GM19452 (cell line): Measurements from ENCODE around the gene SERTAD2.

Experiments used
- ATAC-seq: cut with Tn5 transposase; IDR thresholded peaks from one replicate; pipeline ENCODE4 v1.9.1; 2021; ENCODE audit not compliant: unreplicated experiment

SERTAD2 gene

GRCh38 chr2:64649626-64650025 lies 4.1 kb downstream of the SERTAD2 start:
- ATAC-seq = no peak

GRCh38 chr2:64649013-64649484 lies 4.7 kb downstream of the SERTAD2 start:
- no peak for ATAC-seq

GRCh38 chr2:64646007-64646880 lies 7.5 kb downstream of the SERTAD2 start:
- ATAC-seq = no peak

- ATAC-seq = peak; percentile 47
Observed at GRCh38 chr2:64644458-64645382, 9.0 kb downstream of the SERTAD2 start.

DNA sequence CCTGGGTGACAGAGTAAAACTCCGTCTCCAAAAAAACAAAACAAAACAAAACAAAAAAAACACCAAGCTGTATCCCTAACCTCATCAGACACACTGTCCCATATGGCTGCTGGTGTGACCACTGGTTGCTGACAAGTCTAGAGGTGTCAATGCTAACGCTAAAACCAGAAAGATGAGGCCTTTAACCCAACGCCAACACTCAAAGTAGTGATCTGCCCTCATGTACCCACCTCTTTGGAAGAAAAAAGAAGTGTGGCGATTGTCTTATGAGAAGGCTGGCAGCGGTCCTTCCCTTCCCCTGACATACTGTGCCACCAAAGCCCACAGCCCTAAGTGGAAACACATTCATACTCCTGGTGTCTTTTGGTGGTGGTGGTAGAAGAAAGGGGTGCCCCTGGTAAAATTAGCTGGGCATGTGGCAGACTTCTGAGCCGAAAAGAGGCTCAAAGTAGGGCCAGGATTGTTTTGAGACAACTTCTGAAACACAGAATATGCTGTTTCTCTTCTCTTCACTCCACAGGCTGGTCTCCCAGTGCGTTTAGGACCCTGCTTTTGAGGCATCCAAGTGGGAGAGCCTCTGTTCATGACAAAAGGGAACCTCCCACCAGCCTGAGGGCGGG lies 9.8 kb downstream of the SERTAD2 start:
- no peak for ATAC-seq

- ATAC-seq = no peak
Observed at GRCh38 chr2:64641599-64641998, 12.1 kb downstream of the SERTAD2 start.

- ATAC-seq = no peak
Observed at GRCh38 chr2:64640153-64641044, 13.3 kb downstream of the SERTAD2 start.

GRCh38 chr2:64639691-64640090 lies 14.0 kb downstream of the SERTAD2 start:
- no peak for ATAC-seq

DNA sequence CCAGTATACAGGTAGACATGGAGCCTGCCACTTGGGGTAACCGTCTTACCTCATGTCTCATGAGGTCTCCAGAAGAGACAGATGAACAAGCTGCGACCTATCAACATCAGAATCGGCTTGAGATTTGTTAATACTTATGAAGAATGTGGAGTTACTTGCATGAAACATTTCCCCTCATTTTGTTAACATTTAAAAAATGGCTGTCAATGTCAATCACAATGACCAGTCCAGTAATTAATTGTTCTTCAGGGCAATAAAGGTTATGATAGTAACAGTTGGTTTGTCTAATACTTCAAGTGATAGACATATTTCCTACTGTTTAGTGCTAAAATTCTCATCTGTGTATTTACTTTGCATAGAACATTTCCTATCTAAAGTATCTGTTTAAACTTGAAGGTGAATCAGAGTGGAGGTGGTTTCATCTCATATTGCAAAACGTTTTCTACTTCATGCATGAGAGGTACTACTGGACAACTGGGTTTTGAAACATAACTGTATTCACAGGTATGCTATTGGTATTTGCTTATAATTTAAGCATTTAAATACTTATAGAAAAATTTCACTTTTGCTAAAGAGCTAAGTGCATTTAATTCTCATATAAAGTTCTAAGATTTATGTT lies 15.1 kb downstream of the SERTAD2 start:
- no peak for ATAC-seq

DNA sequence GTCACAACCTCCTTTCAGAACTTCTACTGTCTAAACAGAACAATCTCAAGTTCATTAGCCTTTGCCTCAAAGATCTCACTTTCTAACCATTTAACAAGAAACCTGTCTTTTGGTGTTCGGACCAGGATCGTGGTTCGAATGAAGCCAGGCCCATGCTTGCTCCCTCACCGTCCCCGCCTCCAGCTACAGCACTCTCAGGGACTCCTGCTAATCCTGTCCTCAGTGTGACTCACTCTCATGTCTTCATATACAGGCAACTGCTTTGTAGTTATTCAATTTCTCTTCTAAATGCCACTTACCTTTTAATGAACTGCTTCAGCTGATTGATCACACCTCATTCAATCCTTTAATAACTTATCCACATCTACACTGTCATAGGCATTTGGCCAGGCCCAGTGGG lies 15.8 kb downstream of the SERTAD2 start:
- ATAC-seq = no peak

DNA sequence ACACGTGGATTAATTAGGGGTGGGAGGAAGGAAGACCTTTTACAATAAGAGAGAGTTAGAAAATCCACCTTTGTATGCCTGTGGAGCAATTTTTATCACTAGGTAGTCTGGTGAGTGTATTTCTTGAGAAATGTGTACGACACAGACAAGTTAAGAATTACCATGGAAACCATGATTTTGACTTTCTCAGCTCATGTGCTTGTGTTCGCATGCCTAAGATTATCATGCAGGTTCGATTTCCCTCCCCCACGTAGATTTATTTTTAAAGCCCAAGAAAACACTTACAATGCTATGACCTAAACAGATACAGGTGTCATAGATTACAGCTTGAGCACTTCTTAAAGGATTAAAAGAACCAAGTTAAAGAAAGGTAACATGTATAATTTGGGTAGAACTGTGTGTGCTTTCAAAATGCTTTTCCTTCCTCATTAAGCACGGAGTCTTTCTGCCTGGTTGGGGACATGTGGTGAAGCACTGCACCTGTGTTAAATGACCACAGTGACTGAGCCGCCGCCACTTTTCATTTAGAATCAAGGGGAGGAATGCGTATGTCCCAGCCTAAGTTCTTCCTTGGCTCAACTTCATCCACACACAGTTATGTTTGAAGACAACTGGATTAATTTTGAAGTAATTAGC lies 16.6 kb downstream of the SERTAD2 start:
- ATAC-seq = peak; percentile 51

DNA sequence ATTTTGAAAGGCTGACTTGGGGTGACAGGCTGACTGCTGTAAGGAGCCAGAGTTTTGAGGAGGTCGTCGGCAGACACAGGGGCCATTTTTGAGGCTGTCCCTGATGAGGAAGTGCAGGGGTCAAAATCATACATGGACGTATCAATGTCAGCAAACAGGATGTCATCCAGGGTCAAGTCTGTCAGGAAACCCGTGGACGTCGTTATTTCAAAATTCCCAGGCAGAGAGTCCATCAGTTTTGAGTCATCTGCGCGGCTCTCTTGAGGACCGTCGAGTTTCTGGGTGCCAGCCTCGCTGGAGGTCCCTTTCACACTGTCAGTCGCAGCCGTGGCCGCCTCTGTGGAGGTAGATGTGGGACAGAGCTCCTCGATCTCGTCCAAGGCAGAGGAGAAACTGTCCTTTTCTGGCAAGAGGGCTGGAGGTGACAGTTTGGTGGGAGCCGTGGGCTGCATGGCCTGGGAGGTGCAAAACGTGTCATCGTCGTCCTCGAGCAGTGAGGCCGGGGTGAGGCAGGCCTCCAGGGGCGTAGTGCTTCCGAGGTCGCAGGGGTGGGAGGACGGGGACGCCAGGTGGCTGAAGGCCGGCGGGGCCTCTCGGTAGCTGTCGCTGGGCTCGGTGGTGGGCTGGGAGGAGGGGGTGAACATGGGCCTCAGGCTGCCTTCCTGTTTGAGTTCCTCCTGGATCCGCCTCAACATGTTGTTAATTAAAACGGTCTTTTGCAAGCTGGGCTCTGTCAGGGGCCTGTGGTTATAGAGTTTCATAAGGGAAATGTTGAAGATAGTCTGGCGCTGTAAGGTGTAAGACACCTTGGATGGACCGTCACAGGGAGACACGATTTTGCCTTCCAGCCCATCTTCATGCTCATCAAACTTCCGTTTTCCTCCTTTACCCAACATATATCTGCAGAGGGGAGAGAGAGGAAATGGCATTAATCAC lies 17.5 kb downstream of the SERTAD2 start:
- peak; percentile 61 for ATAC-seq

GRCh38 chr2:64634345-64635267 lies 19.1 kb downstream of the SERTAD2 start:
- no peak for ATAC-seq

DNA sequence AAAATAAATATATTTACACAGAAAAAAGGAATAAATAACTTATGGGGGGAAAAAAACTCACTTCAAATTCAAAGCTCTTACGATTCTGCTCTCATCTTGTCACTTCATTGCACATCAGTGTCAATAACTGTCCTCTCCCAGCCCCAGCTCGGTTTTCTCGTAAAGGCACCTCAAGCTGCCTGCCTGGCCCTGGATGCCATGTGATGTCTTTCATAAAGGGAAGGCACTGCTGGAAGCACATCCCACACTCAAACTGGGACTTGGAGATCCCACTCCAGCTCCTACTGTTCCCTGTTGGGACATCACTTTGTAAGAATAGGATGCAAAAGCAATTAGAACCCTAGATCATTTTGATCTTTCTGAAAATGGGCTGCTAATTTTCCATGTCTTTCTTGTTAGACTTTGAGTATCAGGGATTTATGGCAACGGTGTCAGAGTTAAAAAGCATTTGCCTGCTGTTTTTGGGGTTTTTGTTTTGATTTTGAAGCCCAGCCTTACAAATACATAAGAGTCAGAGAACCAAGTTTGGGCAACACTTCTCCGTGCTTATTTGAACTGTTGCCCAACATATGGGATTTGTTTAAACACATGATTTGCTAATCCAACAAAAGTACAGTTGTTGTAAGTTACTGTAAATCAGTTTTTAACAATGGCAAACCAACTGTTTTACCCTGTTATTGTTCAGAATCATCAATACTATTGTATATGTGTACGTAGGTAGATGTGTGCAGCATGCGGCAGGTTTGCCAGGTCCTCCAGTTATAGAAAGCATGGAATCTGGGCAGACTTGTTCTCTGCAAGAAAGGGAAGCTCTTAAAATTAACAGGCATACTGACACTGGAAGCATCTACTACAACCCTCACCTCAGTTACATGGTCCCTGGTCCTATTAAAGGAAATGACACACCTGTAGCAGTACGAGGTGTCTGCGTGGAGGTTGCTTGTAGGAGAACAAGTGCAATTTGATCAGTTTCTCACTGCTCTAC lies 20.6 kb downstream of the SERTAD2 start:
- no peak for ATAC-seq

DNA sequence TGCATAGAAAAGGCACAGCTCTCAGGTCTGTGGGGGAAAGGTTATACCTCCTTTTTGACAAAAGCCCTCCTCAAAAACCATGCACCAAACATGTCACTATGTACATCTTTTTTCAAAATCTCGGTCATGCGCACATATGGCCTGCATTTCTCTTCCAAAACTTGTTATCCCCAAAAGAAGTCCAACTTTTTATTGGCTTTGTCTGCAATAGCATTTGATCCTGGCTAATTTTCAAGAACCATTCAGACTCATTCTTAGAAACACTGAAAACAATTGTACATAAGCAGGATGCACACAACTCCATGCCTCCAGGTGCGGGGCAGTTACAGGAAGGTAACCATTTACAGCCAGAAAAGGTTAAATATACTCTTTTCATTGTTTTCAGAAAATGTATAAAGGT lies 21.9 kb downstream of the SERTAD2 start:
- ATAC-seq = no peak

GRCh38 chr2:64630752-64631151 lies 23.0 kb downstream of the SERTAD2 start:
- no peak for ATAC-seq
